Transverse colon (tissue), 4 donors: ENCODE data around the gene VTI1A. TPM values are rescaled to one million over a fixed set of nuclear protein-coding genes. Genes with fewer than 3 reads are reported as not detected.

Experiments
- DNase-seq: peaks from one replicate; pipeline ENCODE4 v3.0.0-alpha.2; 2019
- H3K27ac ChIP-seq, 4 donors: fragments of 200-600 bp; sonication (generic); 2 replicates each; pipeline ENCODE4 v1.5.1; 2016 to 2018; ENCODE audit warnings: inconsistent platforms in 4 of 4
- H3K27me3 ChIP-seq: fragments of 200-600 bp; sonication (generic); 2 replicates; pipeline ENCODE4 v1.5.1; 2017; ENCODE audit warnings: inconsistent platforms
- H3K36me3 ChIP-seq, 4 donors: fragments of 200-600 bp; sonication (generic); 2 replicates each; pipeline ENCODE4 v1.5.1; 2017 to 2019; ENCODE audit warnings: inconsistent platforms in 4 of 4
- H3K4me1 ChIP-seq, 4 donors: fragments of 200-600 bp; sonication (generic); 2 replicates each; pipeline ENCODE4 v1.5.1; 2017 to 2020; ENCODE audit warnings: inconsistent platforms in 4 of 4
- H3K4me3 ChIP-seq, 4 donors: fragments of 200-600 bp; sonication (generic); 1 replicate in 1 of 4; 2 replicates in 3 of 4; pipeline versions ENCODE4 v1.5.1 to v1.6.1; 2017 to 2019; ENCODE audit warnings: inconsistent platforms in 4 of 4
- H3K9me3 ChIP-seq, 2 donors: fragments of 200-600 bp; sonication (generic); 2 replicates each; pipeline ENCODE4 v1.5.1; 2017 to 2019; ENCODE audit warnings: inconsistent platforms in 2 of 2
- EP300 ChIP-seq: sonication (generic); formaldehyde crosslinking; IDR thresholded peaks from one replicate; pipeline ENCODE4 v1.6.1; 2017; ENCODE audit warnings: antibody characterized with exemption, low read depth
- POLR2A ChIP-seq: fragments of 450-650 bp; IDR thresholded peaks from one replicate; pipeline ENCODE4 v1.6.1; 2016; ENCODE audit warnings: antibody characterized with exemption, mild to moderate bottlenecking, moderate library complexity
- POLR2AphosphoS5 ChIP-seq, 3 donors: sonication (generic); formaldehyde crosslinking; IDR thresholded peaks; one replicate each; pipeline ENCODE4 v1.6.1; 2016; ENCODE audit warnings: antibody characterized with exemption in 3 of 3
- WGBS, 2 donors: methylation state at CpG; one replicate each; pipeline ENCODE4 v1.1.5; 2018; ENCODE audit warnings: low coverage in 1 of 2; 5-methylcytosine and 5-hydroxymethylcytosine counted together
- in situ Hi-C, 4 donors: fragments of 200-750 bp; cut with MboI; loops; one replicate each; pipeline versions ENCODE4 v1.15.0 to v1.15.1; 2017; ENCODE audit warnings: low sequenced_read_pairs in 3 of 4, low pct_ligation_motif_present in 1 of 4, low pct_unique_long_range_greater_than_20kb in 1 of 4
- intact Hi-C: fragments of 100-400 bp; cut with DNase I; formaldehyde crosslinking; loops from one replicate; pipeline ENCODE4 v1.15.1; 2023; ENCODE audit warnings: low total_unique reads
- total RNA-seq, 4 donors: library from RNA; depleted of rRNA; stranded (reverse); fragments of >200 nt; gene quantifications; one replicate each; pipeline ENCODE4 v1.1.0, GENCODE V29; 2016
- TF ChIP-seq, protein P1 (sequence below), 5 experiments: fragments of 200-600 bp in 3 of 5; fragments of 450-650 bp in 2 of 5; sonication (generic) in 3 of 5; IDR thresholded peaks; 1 replicate in 2 of 5; 2 replicates in 3 of 5; pipeline ENCODE4 v1.5.1; 2016 to 2017; ENCODE audit warnings: antibody characterized with exemption in 5 of 5, inconsistent platforms in 3 of 5, mild to moderate bottlenecking in 2 of 5, moderate library complexity in 1 of 5

VTI1A gene
- total RNA-seq, 4 donors from 2014 or later: 65.8 to 211 (median 149) TPM

DNA sequence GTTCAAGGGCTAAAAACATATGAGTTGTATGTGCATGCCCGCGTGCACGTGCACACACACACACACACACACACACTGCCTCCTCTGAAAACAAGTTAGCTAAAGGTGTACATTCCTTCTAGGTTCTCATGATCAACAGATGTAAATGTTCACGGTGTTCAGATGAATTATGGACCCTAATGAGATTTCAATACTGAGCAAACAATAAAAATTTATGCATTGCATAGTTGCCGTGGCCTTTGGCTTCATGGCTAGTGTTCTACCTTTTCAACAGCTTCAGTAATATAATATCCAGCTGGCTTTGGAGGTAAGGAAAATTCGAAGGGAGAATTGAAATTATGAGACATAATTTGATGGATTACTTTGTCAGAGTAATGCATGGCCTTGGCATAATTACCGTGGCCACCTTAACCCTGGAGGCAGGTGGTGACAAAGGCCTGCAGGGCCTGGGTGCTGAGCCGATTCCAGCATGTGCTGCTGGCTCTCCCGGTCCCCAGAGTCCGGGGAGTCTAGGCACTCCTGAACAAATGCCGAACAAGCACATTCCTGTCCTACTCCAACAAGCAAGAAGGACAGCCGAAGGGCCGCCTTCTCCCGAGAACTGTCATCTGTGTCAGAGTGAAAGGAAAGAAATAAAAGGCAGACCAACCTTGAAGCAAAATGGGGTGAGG is 336.5 kb downstream of the VTI1A start:
- no peak for DNase-seq
- TF ChIP-seq POLR2AphosphoS5 (IDR thresholded peaks at IDR 0.05) (no peak), POLR2A (no peak), EP300 (no peak)
- TF ChIP-seq, protein P1, sequence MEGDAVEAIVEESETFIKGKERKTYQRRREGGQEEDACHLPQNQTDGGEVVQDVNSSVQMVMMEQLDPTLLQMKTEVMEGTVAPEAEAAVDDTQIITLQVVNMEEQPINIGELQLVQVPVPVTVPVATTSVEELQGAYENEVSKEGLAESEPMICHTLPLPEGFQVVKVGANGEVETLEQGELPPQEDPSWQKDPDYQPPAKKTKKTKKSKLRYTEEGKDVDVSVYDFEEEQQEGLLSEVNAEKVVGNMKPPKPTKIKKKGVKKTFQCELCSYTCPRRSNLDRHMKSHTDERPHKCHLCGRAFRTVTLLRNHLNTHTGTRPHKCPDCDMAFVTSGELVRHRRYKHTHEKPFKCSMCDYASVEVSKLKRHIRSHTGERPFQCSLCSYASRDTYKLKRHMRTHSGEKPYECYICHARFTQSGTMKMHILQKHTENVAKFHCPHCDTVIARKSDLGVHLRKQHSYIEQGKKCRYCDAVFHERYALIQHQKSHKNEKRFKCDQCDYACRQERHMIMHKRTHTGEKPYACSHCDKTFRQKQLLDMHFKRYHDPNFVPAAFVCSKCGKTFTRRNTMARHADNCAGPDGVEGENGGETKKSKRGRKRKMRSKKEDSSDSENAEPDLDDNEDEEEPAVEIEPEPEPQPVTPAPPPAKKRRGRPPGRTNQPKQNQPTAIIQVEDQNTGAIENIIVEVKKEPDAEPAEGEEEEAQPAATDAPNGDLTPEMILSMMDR (IDR thresholded peaks at IDR 0.05): no peak
- H3K36me3 ChIP-seq: no peaks in the 10 kb centered on the region
- intact Hi-C loops (no loop called here), in situ Hi-C loops (no loop called here)
- no peaks in the 10 kb centered on the region for H3K9me3 ChIP-seq
- H3K4me3 ChIP-seq: no peak overlapping the region
- peak overlapping the region in 1 of 4 donors; percentile 10 for H3K27ac ChIP-seq
- no peaks in the 10 kb centered on the region for H3K27me3 ChIP-seq
- peaks cover 0 to 23% (median 8%) of the 10 kb centered on the region in 4 donors for H3K4me1 ChIP-seq
- 72 to 81% methylated on average over 8 to 14 of the region's 14 CpGs for WGBS, 2 donors

DNA sequence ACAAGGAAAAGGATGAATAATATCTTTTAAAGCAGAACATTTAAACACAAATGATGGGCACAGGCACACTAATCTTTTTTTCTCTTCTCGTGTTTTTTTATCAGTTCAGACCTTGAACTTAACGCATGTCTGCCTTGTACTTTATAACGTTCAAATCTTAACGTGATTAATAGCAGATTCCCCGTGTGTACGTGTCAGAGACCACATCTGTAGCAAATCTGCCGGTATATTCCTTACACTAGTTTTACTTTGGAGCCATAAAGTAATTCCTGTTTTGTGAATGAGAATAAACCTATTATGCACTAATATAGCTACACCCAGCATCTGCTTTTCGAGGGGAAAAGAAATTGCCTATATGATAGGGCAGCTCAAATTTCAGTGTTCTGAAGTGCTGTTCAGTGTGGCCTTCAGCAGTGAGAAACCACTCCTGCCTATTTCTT is 337.0 kb downstream of the VTI1A start:
- 51 to 67% methylated on average over 8 of the region's 8 CpGs for WGBS, 2 donors
- H3K27ac ChIP-seq: peak overlapping the region in 1 of 4 donors; percentile 10
- DNase-seq: no peak
- H3K4me3 ChIP-seq: no peak overlapping the region
- in situ Hi-C loops: no loop called here
- TF ChIP-seq POLR2A: no peak
- TF ChIP-seq, protein P1 (IDR thresholded peaks at IDR 0.05): no peak
- no peak for TF ChIP-seq EP300
- TF ChIP-seq POLR2AphosphoS5 (IDR thresholded peaks at IDR 0.05): no peak
- H3K27me3 ChIP-seq: no peaks in the 10 kb centered on the region
- H3K9me3 ChIP-seq: no peaks in the 10 kb centered on the region
- H3K36me3 ChIP-seq: no peaks in the 10 kb centered on the region
- intact Hi-C loops: no loop called here
- peaks cover 0 to 18% (median 4%) of the 10 kb centered on the region in 4 donors for H3K4me1 ChIP-seq

GRCh38 chr10:112785089-112785488 is 338.1 kb downstream of the VTI1A start:
- TF ChIP-seq POLR2A: no peak
- TF ChIP-seq EP300: no peak
- TF ChIP-seq POLR2AphosphoS5 (IDR thresholded peaks at IDR 0.05): no peak
- TF ChIP-seq, protein P1 (IDR thresholded peaks at IDR 0.05): no peak
- in situ Hi-C loops: no loop called here

DNA sequence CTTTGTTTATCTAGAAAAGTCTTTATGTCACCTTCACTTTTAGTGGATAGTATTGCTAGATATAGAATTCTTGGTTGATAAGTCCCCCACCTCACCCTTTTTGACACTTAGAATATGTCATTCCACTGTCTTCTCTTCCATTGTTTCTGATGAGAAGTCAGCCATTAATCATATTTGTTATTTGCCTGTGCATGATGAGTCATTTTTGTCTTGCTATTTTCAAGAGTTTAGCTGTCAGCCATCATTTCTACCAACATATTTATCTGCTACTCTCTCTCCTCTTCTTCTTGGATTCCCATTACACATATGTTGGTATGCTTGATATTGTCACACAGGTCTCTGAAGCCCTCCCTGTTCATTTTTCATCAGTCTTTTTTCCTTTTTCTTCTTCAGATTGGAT is 342.2 kb downstream of the VTI1A start:
- in situ Hi-C loops: no loop called here
- H3K27me3 ChIP-seq: no peaks in the 10 kb centered on the region
- H3K9me3 ChIP-seq: peaks cover 0 to 5% of the 10 kb centered on the region in 2 donors
- no peak for DNase-seq
- H3K27ac ChIP-seq: no peak overlapping the region
- no peak overlapping the region for H3K4me3 ChIP-seq
- TF ChIP-seq EP300 (no peak), POLR2A (no peak), POLR2AphosphoS5 (IDR thresholded peaks at IDR 0.05) (no peak)
- TF ChIP-seq, protein P1 (IDR thresholded peaks at IDR 0.05): no peak
- peaks cover 0 to 38% (median 29%) of the 10 kb centered on the region in 4 donors for H3K4me1 ChIP-seq
- no peaks in the 10 kb centered on the region for H3K36me3 ChIP-seq
- intact Hi-C loops: no loop called here

More at GRCh38 chr10:112785089-112785488, 338.1 kb downstream of the VTI1A start:
- DNase-seq: no peak
- intact Hi-C loops: no loop called here
- Histone ChIP-seq H3K36me3 (no peaks in the 10 kb centered on the region), H3K27ac (no peak overlapping the region), H3K4me1 (peaks cover 0 to 9% (median 0%) of the 10 kb centered on the region in 4 donors), H3K9me3 (peaks cover 0 to 5% of the 10 kb centered on the region in 2 donors), H3K4me3 (no peak overlapping the region), H3K27me3 (no peaks in the 10 kb centered on the region)
